A549 (cell line): ENCODE measurements around the gene INHA. TPM values are rescaled to one million over a fixed set of nuclear protein-coding genes. Genes with fewer than 3 reads are reported as not detected.

Experiments
- ATAC-seq, 2 experiments: fragments of 200-7000 bp in 1 of 2; fragments of >200 bp in 1 of 2; cut with Nextera tagmentation in 1 of 2; cut with Tn5 transposase in 1 of 2; 3 replicates each; pipeline versions ENCODE4 v1.8.0 to v1.9.1; 2018 to 2020; ENCODE audit warnings: mild to moderate bottlenecking in 1 of 2, moderate library complexity in 1 of 2
- CTCF ChIA-PET: fragments of 300-600 bp; sonication (Branson Sonifier 250); formaldehyde crosslinking; extraction: SDS; loops from one replicate; lab custom pipeline; 2021; ENCODE audit warnings: antibody characterized with exemption, inconsistent platforms; lab: Yijun Ruan, JAX
- POLR2A ChIA-PET: fragments of 350-600 bp; formaldehyde crosslinking; extraction: SDS; loops from one replicate; lab custom pipeline; 2021; ENCODE audit warnings: antibody characterized with exemption, inconsistent platforms; lab: Yijun Ruan, JAX
- DNase-seq, 2 experiments: peaks; one replicate each; pipeline versions ENCODE4 v3.0.0 to v3.0.0-alpha.2; 2011 to 2016; ENCODE audit warnings: low read depth in 1 of 2, low spot score in 1 of 2
- FAIRE-seq: peaks from 2 replicates; lab custom pipeline; 2011; peaks lifted over from hg19 to GRCh38; lab: Jason Lieb, UNC
- H3K27ac ChIP-seq, 2 experiments: fragments of >200 bp; sonication (Bioruptor Twin); formaldehyde crosslinking; 3 replicates each; pipeline ENCODE4 v1.5.1; 2016 to 2017
- H3K4me1 ChIP-seq: fragments of >200 bp; sonication (Bioruptor Twin); formaldehyde crosslinking; 3 replicates; pipeline ENCODE4 v1.6.1; 2016
- H3K4me2 ChIP-seq: fragments of >200 bp; sonication (Bioruptor Twin); formaldehyde crosslinking; 3 replicates; pipeline ENCODE4 v1.6.1; 2016
- H3K4me3 ChIP-seq: fragments of >200 bp; sonication (Bioruptor Twin); formaldehyde crosslinking; 3 replicates; pipeline ENCODE4 v1.5.1; 2016
- H3K9me3 ChIP-seq: fragments of >200 bp; sonication (Bioruptor Twin); formaldehyde crosslinking; 3 replicates; pipeline ENCODE4 v1.6.1; 2016
- CBX2 ChIP-seq: fragments of 200-600 bp; sonication (generic); IDR thresholded peaks from 2 replicates; pipeline ENCODE4 v1.6.1; 2016; ENCODE audit warnings: low read depth, mild to moderate bottlenecking, borderline replicate concordance
- ELK1 ChIP-seq: fragments of 150-350 bp; IDR thresholded peaks from 2 replicates; pipeline ENCODE4 v1.6.1; 2014; ENCODE audit warnings: low read depth, mild to moderate bottlenecking, low read length
- EP300 ChIP-seq, 2 experiments: fragments of >200 bp; sonication (Bioruptor Twin); formaldehyde crosslinking; IDR thresholded peaks; 2 replicates in 1 of 2; 3 replicates in 1 of 2; pipeline ENCODE4 v1.6.1; 2016 to 2017
- FOSL2 ChIP-seq, 2 experiments: fragments of 450-650 bp in 1 of 2; fragments of >200 bp in 1 of 2; sonication (Bioruptor Twin) in 1 of 2; formaldehyde crosslinking; IDR thresholded peaks; 2 replicates each; pipeline versions ENCODE4 v1.5.0 to v1.6.1; 2016 to 2020; ENCODE audit warnings: mild to moderate bottlenecking in 1 of 2, moderate library complexity in 1 of 2
- HES2 ChIP-seq: fragments of >200 bp; sonication (Bioruptor Twin); formaldehyde crosslinking; IDR thresholded peaks from 2 replicates; pipeline ENCODE4 v1.6.1; 2016
- HEYL ChIP-seq: fragments of 250-450 bp; sonication (Bioruptor Pico); IDR thresholded peaks from 2 replicates; pipeline ENCODE4 v1.8.0; 2021; ENCODE audit warnings: mild to moderate bottlenecking, moderate library complexity
- HMGXB4 ChIP-seq: fragments of 250-450 bp; sonication (Bioruptor Pico); IDR thresholded peaks from 2 replicates; pipeline ENCODE4 v1.5.0; 2021; ENCODE audit warnings: mild to moderate bottlenecking, moderate library complexity, borderline replicate concordance
- HOXB13 ChIP-seq: fragments of 250-450 bp; sonication (Bioruptor Pico); IDR thresholded peaks from 2 replicates; pipeline ENCODE4 v1.5.0; 2020; ENCODE audit warnings: low read depth, mild to moderate bottlenecking, moderate library complexity
- MAFK ChIP-seq: fragments of 450-650 bp; IDR thresholded peaks from 2 replicates; pipeline ENCODE4 v1.6.1; 2014; ENCODE audit not compliant: partially characterized antibody
- MAZ ChIP-seq: fragments of 150-350 bp; IDR thresholded peaks from 2 replicates; pipeline ENCODE4 v1.6.1; 2014; ENCODE audit warnings: antibody characterized with exemption, low read depth, low read length, borderline replicate concordance
- PBX3 ChIP-seq: IDR thresholded peaks from 2 replicates; pipeline ENCODE4 v1.6.1; 2012
- RARB ChIP-seq: fragments of 250-450 bp; sonication (Bioruptor Pico); IDR thresholded peaks from 2 replicates; pipeline ENCODE4 v1.8.0; 2021; ENCODE audit warnings: mild to moderate bottlenecking, moderate library complexity
- REST ChIP-seq: fragments of 200-600 bp; sonication (generic); IDR thresholded peaks from 2 replicates; pipeline ENCODE4 v1.6.1; 2016; ENCODE audit warnings: antibody characterized with exemption, mild to moderate bottlenecking, moderate library complexity
- SMC3 ChIP-seq: fragments of >200 bp; sonication (Bioruptor Twin); formaldehyde crosslinking; IDR thresholded peaks from 3 replicates; pipeline ENCODE4 v1.6.1; 2018; ENCODE audit warnings: inconsistent platforms
- SREBF2 ChIP-seq: fragments of 450-650 bp; IDR thresholded peaks from 2 replicates; pipeline ENCODE4 v1.6.1; 2014; ENCODE audit warnings: mild to moderate bottlenecking, moderate library complexity
- ZC3H11A ChIP-seq: fragments of 450-650 bp; IDR thresholded peaks from 2 replicates; pipeline ENCODE4 v1.6.1; 2014; ENCODE audit warnings: antibody characterized with exemption, mild to moderate bottlenecking
- WGBS: methylation state at CpG from one replicate; pipeline ENCODE4 v1.1.6; 2017; ENCODE audit errors: missing lambda C conversion rate; 5-methylcytosine and 5-hydroxymethylcytosine counted together
- polyA plus RNA-seq, 4 experiments: library from polyadenylated mRNA; depleted of rRNA in 3 of 4; stranded (reverse); fragments of >200 nt; fragmentation: RNase III in 1 of 4; extraction: RNeasy Plus Mini Kit Qiagen cat#74134 plus additional on column Dnase treatment in 1 of 4; gene quantifications; 2 replicates in 3 of 4; 3 replicates in 1 of 4; pipeline ENCODE4 v1.2.3, GENCODE V29; 2011 to 2017

INHA gene
- polyA plus RNA-seq, 2 of the 4 experiments (the other 2 are of a cell fraction), result 0.49 to 0.72 TPM

GRCh38 chr2:219547621-219548020, 24.5 kb upstream of the INHA start:
- 77% methylated on average over 10 of the region's 26 CpGs for WGBS

GRCh38 chr2:219548990-219549389, 23.1 kb upstream of the INHA start:
- Histone ChIP-seq H3K4me3 (no peak overlapping the region), H3K4me1 (peaks cover 19% of the 10 kb centered on the region), H3K4me2 (no peak overlapping the region), H3K9me3 (no peaks in the 10 kb centered on the region), H3K27ac (no peak overlapping the region)
- TF ChIP-seq EP300 (IDR thresholded peaks at IDR 0.05) (no peak), HEYL (CRISPR knock-in tag) (no peak), HOXB13 (CRISPR knock-in tag) (no peak), CBX2 (no peak), PBX3 (no peak), HES2 (no peak), SMC3 (no peak), FOSL2 (IDR thresholded peaks at IDR 0.05) (no peak), FOSL2 (CRISPR knock-in tag; IDR thresholded peaks at IDR 0.05) (no peak), MAZ (no peak), HMGXB4 (CRISPR knock-in tag) (no peak), ZC3H11A (no peak)
- DNase-seq (no peak), ATAC-seq (no peak), FAIRE-seq (no peak)
- ChIA-PET POLR2A (no interaction called here), CTCF (interaction anchor here (0.7 to 5.8 kb wide), 6 partner anchors 8 to 161 kb away, joined by 3 to 51 read pairs (median 4); partner anchors contain the start of gene DNPEP)
- WGBS, result 78% methylated on average over 18 of the region's 18 CpGs

More at GRCh38 chr2:219547621-219548020, 24.5 kb upstream of the INHA start:
- DNase-seq (no peak), ATAC-seq (no peak), FAIRE-seq (no peak)
- H3K4me2 ChIP-seq, result no peak overlapping the region
- TF ChIP-seq SREBF2 (no peak), MAFK (no peak), PBX3 (no peak)
- peaks cover 16% of the 10 kb centered on the region for H3K4me1 ChIP-seq
- POLR2A ChIA-PET, result no interaction called here
- H3K27ac ChIP-seq, result no peak overlapping the region
- CTCF ChIA-PET, result interaction anchor here (1.0 to 5.8 kb wide), 2 partner anchors 13 to 94 kb away, joined by 3 to 51 read pairs; no protein-coding TSS in a partner anchor
- H3K4me3 ChIP-seq, result no peak overlapping the region
- no peaks in the 10 kb centered on the region for H3K9me3 ChIP-seq

GRCh38 chr2:219549619-219550018, 22.5 kb upstream of the INHA start:
- DNase-seq (no peak), FAIRE-seq (no peak), ATAC-seq (no peak)
- CTCF ChIA-PET, result interaction anchor here (0.6 to 5.8 kb wide), 5 partner anchors 9 to 147 kb away, joined by 3 to 51 read pairs (median 4); no protein-coding TSS in a partner anchor
- Histone ChIP-seq H3K4me1 (peaks cover 16% of the 10 kb centered on the region), H3K27ac (no peak overlapping the region), H3K4me2 (no peak overlapping the region), H3K9me3 (no peaks in the 10 kb centered on the region), H3K4me3 (no peak overlapping the region)
- 62% methylated on average over 5 of the region's 9 CpGs for WGBS
- TF ChIP-seq CBX2 (no peak), RARB (CRISPR knock-in tag) (no peak), ELK1 (no peak), REST (no peak)
- POLR2A ChIA-PET, result no interaction called here
